Activated CD4-positive, alpha-beta memory T cell treated with anti-CD3 and anti-CD28 coated beads, Interleukin-2, amount 10 ng/mL, durations not matched to agents 7 days and 5 days (primary cell): Measurements from ENCODE around the gene NAXD. TPM values are rescaled to one million over a fixed set of nuclear protein-coding genes. Genes with fewer than 3 reads are reported as not detected.
"Not testable (repeated sequence)": the region's sequence is repeated elsewhere in the genome, so short reads cannot be mapped to it uniquely, and the experiment has no call there.

Experiments used
- CTCF ChIA-PET: fragments of 350-600 bp; sonication (Branson Sonifier 250); formaldehyde crosslinking; loops from one replicate; lab custom pipeline; 2021; ENCODE audit warnings: antibody characterized with exemption, inconsistent platforms; lab: Charles Lee
- POLR2A ChIA-PET: fragments of 350-600 bp; sonication (Branson Sonifier 250); formaldehyde crosslinking; loops from one replicate; lab custom pipeline; 2021; ENCODE audit warnings: antibody characterized with exemption; lab: Charles Lee
- DNase-seq: peaks from one replicate; pipeline ENCODE4 v3.0.0-alpha.2; 2020
- H3K27ac Mint-ChIP-seq: one replicate; pipeline ENCODE4 v1.8.0; 2021; ENCODE audit warnings: mild to moderate bottlenecking, mixed read lengths
- H3K27me3 Mint-ChIP-seq: one replicate; pipeline ENCODE4 v1.8.0; 2021; ENCODE audit warnings: mixed read lengths
- H3K36me3 Mint-ChIP-seq: one replicate; pipeline ENCODE4 v1.8.0; 2021; ENCODE audit warnings: low read depth, mixed read lengths
- H3K4me1 Mint-ChIP-seq: one replicate; pipeline ENCODE4 v1.8.0; 2021; ENCODE audit warnings: mixed read lengths
- H3K4me3 Mint-ChIP-seq: one replicate; pipeline ENCODE4 v1.8.0; 2021; ENCODE audit warnings: mild to moderate bottlenecking, mixed read lengths
- H3K9me3 Mint-ChIP-seq: one replicate; pipeline ENCODE4 v1.8.0; 2021; ENCODE audit warnings: mixed read lengths
- total RNA-seq, 2 experiments: library from RNA; stranded (reverse); gene quantifications; one replicate each; pipeline ENCODE4 v1.2.3, GENCODE V29; 2021

The NAXD gene
- total RNA-seq, 2 experiments from 2014 or later: 29.6 to 30.8 TPM

- Mint-ChIP-seq H3K36me3 (peaks cover 33% of the 10 kb centered on the region), H3K4me1 (peaks cover 3% of the 10 kb centered on the region), H3K9me3 (no peaks in the 10 kb centered on the region), H3K4me3 (no peak overlapping the region), H3K27ac (no peak overlapping the region), H3K27me3 (no peaks in the 10 kb centered on the region)
- ChIA-PET POLR2A (interaction anchor here (1.4 kb wide), 2 partner anchors 60 to 64 kb away, joined by 3 to 5 read pairs; no protein-coding TSS in a partner anchor), CTCF (no interaction called here)
- DNase-seq: no peak
Measured at GRCh38 chr13:110652231-110652730, 36.9 kb downstream of the NAXD start.

GRCh38 chr13:110652764-110653163 is 37.4 kb downstream of the NAXD start:
- Mint-ChIP-seq H3K27me3 (no peaks in the 10 kb centered on the region), H3K4me1 (peaks cover 3% of the 10 kb centered on the region), H3K9me3 (peaks cover under 1% of the 10 kb centered on the region), H3K27ac (no peak overlapping the region), H3K36me3 (peaks cover 38% of the 10 kb centered on the region), H3K4me3 (no peak overlapping the region)
- POLR2A ChIA-PET: no interaction called here
- CTCF ChIA-PET: no interaction called here
- DNase-seq: no peak

GRCh38 chr13:110653271-110653670 is 37.9 kb downstream of the NAXD start:
- ChIA-PET POLR2A (interaction anchor here (1.1 kb wide), 1 partner anchor 15 kb away, joined by 3 read pairs; no protein-coding TSS in a partner anchor), CTCF (no interaction called here)
- no peak for DNase-seq
- no peak overlapping the region for H3K27ac Mint-ChIP-seq
- H3K27me3 Mint-ChIP-seq: no peaks in the 10 kb centered on the region
- H3K4me3 Mint-ChIP-seq: no peak overlapping the region
- peaks cover 8% of the 10 kb centered on the region for H3K4me1 Mint-ChIP-seq
- H3K9me3 Mint-ChIP-seq: peaks cover 6% of the 10 kb centered on the region
- peaks cover 41% of the 10 kb centered on the region for H3K36me3 Mint-ChIP-seq

- Mint-ChIP-seq H3K4me3 (no peak overlapping the region), H3K4me1 (peaks cover 14% of the 10 kb centered on the region), H3K9me3 (peaks cover 6% of the 10 kb centered on the region), H3K36me3 (peaks cover 44% of the 10 kb centered on the region), H3K27me3 (no peaks in the 10 kb centered on the region), H3K27ac (no peak overlapping the region)
- ChIA-PET POLR2A (interaction anchor here (1.1 kb wide), 1 partner anchor 15 kb away, joined by 3 read pairs; no protein-coding TSS in a partner anchor), CTCF (interaction anchor here (0.8 kb wide), 1 partner anchor 9 kb away, joined by 3 read pairs; no protein-coding TSS in a partner anchor)
- no peak for DNase-seq
Measured at GRCh38 chr13:110653851-110654250, 38.5 kb downstream of the NAXD start.

- Mint-ChIP-seq H3K36me3 (peaks cover 68% of the 10 kb centered on the region), H3K27me3 (no peaks in the 10 kb centered on the region), H3K27ac (no peak overlapping the region), H3K9me3 (peaks cover 6% of the 10 kb centered on the region), H3K4me1 (peaks cover 19% of the 10 kb centered on the region), H3K4me3 (no peak overlapping the region)
- POLR2A ChIA-PET: no interaction called here
- no peak for DNase-seq
- CTCF ChIA-PET: interaction anchor here (0.6 to 1.2 kb wide), 2 partner anchors 201 to 1451 kb away, joined by 3 to 4 read pairs; no protein-coding TSS in a partner anchor
Measured at GRCh38 chr13:110657196-110657595, 41.9 kb downstream of the NAXD start.

- DNase-seq, POLR2A ChIA-PET, H3K4me3 Mint-ChIP-seq, H3K27me3 Mint-ChIP-seq, H3K9me3 Mint-ChIP-seq, CTCF ChIA-PET: not testable (repeated sequence)
- Mint-ChIP-seq H3K4me1 (peaks cover 19% of the 10 kb centered on the region), H3K27ac (peak overlapping the region; percentile 8), H3K36me3 (peaks cover 78% of the 10 kb centered on the region)
Measured at GRCh38 chr13:110658218-110658911, 43.0 kb downstream of the NAXD start.

- Mint-ChIP-seq H3K4me3 (no peak overlapping the region), H3K27ac (no peak overlapping the region), H3K9me3 (peaks cover 6% of the 10 kb centered on the region), H3K36me3 (peaks cover 83% of the 10 kb centered on the region), H3K4me1 (peaks cover 17% of the 10 kb centered on the region), H3K27me3 (no peaks in the 10 kb centered on the region)
- CTCF ChIA-PET: no interaction called here
- POLR2A ChIA-PET: no interaction called here
- no peak for DNase-seq
Measured at GRCh38 chr13:110661256-110661655, 45.9 kb downstream of the NAXD start.

- H3K4me1 Mint-ChIP-seq: peaks cover 17% of the 10 kb centered on the region
Measured at GRCh38 chr13:110662091-110662490, 46.7 kb downstream of the NAXD start.

GRCh38 chr13:110662777-110663443 is 47.6 kb downstream of the NAXD start:
- CTCF ChIA-PET: no interaction called here
- Mint-ChIP-seq H3K4me3 (no peak overlapping the region), H3K4me1 (peaks cover 14% of the 10 kb centered on the region), H3K9me3 (peaks cover 4% of the 10 kb centered on the region), H3K27me3 (no peaks in the 10 kb centered on the region), H3K36me3 (peaks cover 84% of the 10 kb centered on the region), H3K27ac (no peak overlapping the region)
- DNase-seq: no peak
- POLR2A ChIA-PET: interaction anchor here (1.2 kb wide), 1 partner anchor 222 kb away, joined by 3 read pairs; no protein-coding TSS in a partner anchor

More at GRCh38 chr13:110662091-110662490, 46.7 kb downstream of the NAXD start:
- POLR2A ChIA-PET: no interaction called here
- CTCF ChIA-PET: no interaction called here
- DNase-seq: no peak
- H3K27me3 Mint-ChIP-seq: no peaks in the 10 kb centered on the region
- H3K36me3 Mint-ChIP-seq: peaks cover 86% of the 10 kb centered on the region
- H3K27ac Mint-ChIP-seq: no peak overlapping the region
- H3K4me3 Mint-ChIP-seq: no peak overlapping the region
- peaks cover 6% of the 10 kb centered on the region for H3K9me3 Mint-ChIP-seq

- Mint-ChIP-seq H3K36me3 (peaks cover 79% of the 10 kb centered on the region), H3K4me1 (peaks cover 9% of the 10 kb centered on the region), H3K4me3 (no peak overlapping the region), H3K27me3 (no peaks in the 10 kb centered on the region), H3K9me3 (no peaks in the 10 kb centered on the region), H3K27ac (no peak overlapping the region)
- DNase-seq: no peak
- POLR2A ChIA-PET: interaction anchor here (1.2 kb wide), 1 partner anchor 221 kb away, joined by 3 read pairs; no protein-coding TSS in a partner anchor
- CTCF ChIA-PET: no interaction called here
Measured at GRCh38 chr13:110663491-110663890, 48.1 kb downstream of the NAXD start.

- DNase-seq: no peak
- CTCF ChIA-PET: no interaction called here
- H3K4me3 Mint-ChIP-seq: no peak overlapping the region
Measured at GRCh38 chr13:110664041-110664440, 48.7 kb downstream of the NAXD start.

GRCh38 chr13:110664673-110665072 is 49.3 kb downstream of the NAXD start:
- Mint-ChIP-seq H3K36me3 (peaks cover 76% of the 10 kb centered on the region), H3K4me3 (no peak overlapping the region), H3K9me3 (no peaks in the 10 kb centered on the region), H3K27me3 (no peaks in the 10 kb centered on the region), H3K27ac (no peak overlapping the region), H3K4me1 (peaks cover 6% of the 10 kb centered on the region)
- DNase-seq: no peak
- POLR2A ChIA-PET: no interaction called here
- CTCF ChIA-PET: no interaction called here

More at GRCh38 chr13:110664041-110664440, 48.7 kb downstream of the NAXD start:
- POLR2A ChIA-PET: interaction anchor here (1.2 kb wide), 1 partner anchor 221 kb away, joined by 3 read pairs; no protein-coding TSS in a partner anchor
- peaks cover 79% of the 10 kb centered on the region for H3K36me3 Mint-ChIP-seq
- no peaks in the 10 kb centered on the region for H3K9me3 Mint-ChIP-seq
- peaks cover 7% of the 10 kb centered on the region for H3K4me1 Mint-ChIP-seq
- no peaks in the 10 kb centered on the region for H3K27me3 Mint-ChIP-seq
- H3K27ac Mint-ChIP-seq: no peak overlapping the region
